ENCODE data around the gene MPZL1. TPM values are rescaled to one million over a fixed set of nuclear protein-coding genes. Genes with fewer than 3 reads are reported as not detected.

Gene MPZL1
- total and polyA plus RNA-seq, 2 donors (not counting 3 experiments of a cell fraction or from before 2014, with no cell fraction given): 41.7 to 99.1 TPM

GRCh38 chr1:167821356-167821685 lies 99.5 kb downstream of the MPZL1 start:
- Histone ChIP-seq H3K9me1 (replicated peaks; ENCODE audit: control insufficient read depth, extremely low read depth, insufficient read depth, low read length) (no peaks in the 10 kb centered on the region), H3K4me1 (ENCODE audit: control insufficient read depth, extremely low read depth, insufficient read depth, low read length) (peaks cover 7% of the 10 kb centered on the region), H2AFZ (ENCODE audit: low read depth, low read length) (no peak overlapping the region), H3K9ac (replicated peaks; ENCODE audit: extremely low read depth, insufficient read depth, low read length) (no peak overlapping the region), H3K36me3 (ENCODE audit: control insufficient read depth in 2 of 2, extremely low read depth in 1 of 2, insufficient read depth in 2 of 2, low read length in 2 of 2) (no peaks in the 10 kb centered on the region), H3K27ac (ENCODE audit: insufficient read depth, low read depth, low read length) (no peak overlapping the region), H3K4me2 (ENCODE audit: insufficient read depth, low read length) (no peak overlapping the region), H3K79me2 (ENCODE audit: control insufficient read depth, insufficient read depth, low read length) (no peaks in the 10 kb centered on the region), H3K27me3 (ENCODE audit: control insufficient read depth in 2 of 2, insufficient read depth in 2 of 2, low read length in 2 of 2) (no peaks in the 10 kb centered on the region), H3K9me3 (replicated peaks; ENCODE audit: control insufficient read depth, insufficient read depth, low read length) (no peaks in the 10 kb centered on the region), H4K20me1 (replicated peaks; ENCODE audit: control insufficient read depth, extremely low read depth, insufficient read depth, low read length) (no peaks in the 10 kb centered on the region), H3K4me3 (replicated peaks in 1 of 3; ENCODE audit: insufficient read depth in 1 of 3, low read depth in 1 of 3, low read length in 3 of 3) (no peak overlapping the region)
- CTCF ChIA-PET: interaction anchor here (1.8 kb wide), 1 partner anchor 18 kb away, joined by 4 read pairs; no protein-coding TSS in a partner anchor
- intact Hi-C loops (cut with micrococcal nuclease): loop anchor here (5.0 kb wide), 1 partner anchor 261 kb away; no protein-coding TSS in a partner anchor
- POLR2A ChIA-PET: no interaction called here
- dilution Hi-C loops (cut with MboI; ENCODE audit: extremely low pct_ligation_motif_present, low sequenced_read_pairs): no loop called here
- no TSS peak for BruUV-seq (replicated peaks)
- TF ChIP-seq FOS (IDR thresholded peaks at IDR 0.05; ENCODE audit: borderline replicate concordance, insufficient read depth, low read length): no peak
- TF ChIP-seq MAX (IDR thresholded peaks at IDR 0.05; ENCODE audit: insufficient read depth, insufficient read length): no peak
- TF ChIP-seq POLR2AphosphoS5 (IDR thresholded peaks at IDR 0.05; ENCODE audit: insufficient read depth, low read depth, low read length): no peak
- no peak for TF ChIP-seq GATA2 (IDR thresholded peaks at IDR 0.05; ENCODE audit: insufficient read depth, insufficient read length, low read depth, low read length)
- TF ChIP-seq MYC (IDR thresholded peaks at IDR 0.05; ENCODE audit: low read depth, low read length): no peak
- TF ChIP-seq EZH2 (IDR thresholded peaks at IDR 0.05; ENCODE audit: borderline replicate concordance, low read depth, low read length, severe bottlenecking): no peak
- TF ChIP-seq JUN (IDR thresholded peaks at IDR 0.05; ENCODE audit: borderline replicate concordance, insufficient read depth, insufficient read length, low read depth): no peak
- no peak for TF ChIP-seq POLR2A (IDR thresholded peaks at IDR 0.05; ENCODE audit: low read depth, low read length)
- TF ChIP-seq CTCF (IDR thresholded peaks at IDR 0.05; ENCODE audit: extremely low read depth in 1 of 2, insufficient read depth in 1 of 2, low read depth in 1 of 2, low read length in 2 of 2): no peak
- no peak for DNase-seq (ENCODE audit: low read depth, low spot score)
- no peak for FAIRE-seq
